Spleen (tissue), 7 donors: ENCODE data around the gene CXXC5.

Source experiments
- CTCF ChIP-seq, 11 experiments: fragments of 200-600 bp in 7 of 11; fragments of 450-650 bp in 4 of 11; sonication (generic) in 4 of 11; IDR thresholded peaks in 8 of 11; conservative IDR thresholded peaks in 3 of 11; 1 replicate in 7 of 11; 2 replicates in 4 of 11; pipeline versions ENCODE4 v1.4.0 to v1.8.0; 2016 to 2021; ENCODE audit warnings: antibody characterized with exemption in 11 of 11, inconsistent platforms in 4 of 11, mild to moderate bottlenecking in 1 of 11
- POLR2A ChIP-seq, 3 donors: fragments of 450-650 bp; IDR thresholded peaks; one replicate each; pipeline ENCODE4 v1.5.1; 2017; ENCODE audit warnings: antibody characterized with exemption in 3 of 3, mild to moderate bottlenecking in 1 of 3
- POLR2AphosphoS5 ChIP-seq, 3 donors: sonication (generic); formaldehyde crosslinking; IDR thresholded peaks; one replicate each; pipeline ENCODE4 v1.5.1; 2017; ENCODE audit warnings: antibody characterized with exemption in 3 of 3
- donor health status: DM: no; HTN: no; CAD: no; lungs with moderate emphysema.
- donor health status: DM: no; HTN: no; CAD: no.
- donor health status: DM: no; HTN: no; CAD: no.

GRCh38 chr5:139667001-139667729 lies 19.0 kb downstream of the CXXC5 start:
- TF ChIP-seq POLR2A (IDR thresholded peaks at IDR 0.05): no peak
- no peak for TF ChIP-seq CTCF (IDR thresholded peaks at IDR 0.05 in 8 of 11, conservative IDR thresholded peaks at IDR 0.05 in 3 of 11)
- TF ChIP-seq POLR2AphosphoS5 (IDR thresholded peaks at IDR 0.05): no peak
